Hepatocyte (in vitro differentiated cells): ENCODE results near the gene APEH. TPM values are rescaled to one million over a fixed set of nuclear protein-coding genes. Genes with fewer than 3 reads are reported as not detected.

Experiments used
- DNase-seq: peaks from one replicate; pipeline ENCODE4 v3.0.0-alpha.2; 2016; ENCODE audit warnings: low spot score
- H2AFZ ChIP-seq: fragments of 200-600 bp; sonication (generic); 2 replicates; pipeline ENCODE4 v1.6.0; 2016; ENCODE audit warnings: antibody characterized with exemption, mild to moderate bottlenecking
- H3K27ac ChIP-seq: fragments of 200-600 bp; sonication (generic); 2 replicates; pipeline ENCODE4 v1.5.1; 2016; ENCODE audit warnings: mild to moderate bottlenecking
- H3K27me3 ChIP-seq: fragments of 200-600 bp; sonication (generic); 2 replicates; pipeline ENCODE4 v1.6.1; 2016
- H3K36me3 ChIP-seq: fragments of 200-600 bp; sonication (generic); replicated peaks from 2 replicates; pipeline ENCODE4 v1.5.1; 2016; ENCODE audit warnings: low read depth; ENCODE audit not compliant: insufficient read depth
- H3K4me1 ChIP-seq: fragments of 200-600 bp; sonication (generic); 2 replicates; pipeline ENCODE4 v1.5.1; 2016; ENCODE audit warnings: mild to moderate bottlenecking, moderate library complexity; ENCODE audit not compliant: insufficient read depth
- H3K4me2 ChIP-seq: fragments of 200-600 bp; sonication (generic); 2 replicates; pipeline ENCODE4 v1.6.0; 2016
- H3K4me3 ChIP-seq: fragments of 200-600 bp; sonication (generic); 2 replicates; pipeline ENCODE4 v1.5.1; 2016; ENCODE audit warnings: mild to moderate bottlenecking
- H3K79me2 ChIP-seq: fragments of 200-600 bp; sonication (generic); 2 replicates; pipeline ENCODE4 v1.6.0; 2017; ENCODE audit warnings: mild to moderate bottlenecking
- H3K9me2 ChIP-seq: fragments of 200-600 bp; sonication (generic); replicated peaks from 2 replicates; pipeline ENCODE4 v1.6.0; 2017; ENCODE audit warnings: mild to moderate bottlenecking; ENCODE audit not compliant: insufficient read depth
- H3K9me3 ChIP-seq: fragments of 200-600 bp; sonication (generic); 2 replicates; pipeline ENCODE4 v1.5.1; 2016; ENCODE audit warnings: low read depth, mild to moderate bottlenecking
- H4K20me1 ChIP-seq: fragments of 200-600 bp; sonication (generic); 2 replicates; pipeline ENCODE4 v1.6.0; 2016; ENCODE audit warnings: mild to moderate bottlenecking; ENCODE audit not compliant: insufficient read depth, poor library complexity, severe bottlenecking
- EZH2 ChIP-seq: fragments of 200-600 bp; sonication (generic); IDR thresholded peaks from 2 replicates; pipeline ENCODE4 v1.6.1; 2016; ENCODE audit warnings: antibody characterized with exemption, mild to moderate bottlenecking, borderline replicate concordance
- EZH2phosphoT487 ChIP-seq: fragments of 200-600 bp; sonication (generic); IDR thresholded peaks from one replicate; pipeline ENCODE4 v1.6.1; 2018; ENCODE audit warnings: antibody characterized with exemption, mild to moderate bottlenecking, low read depth, moderate library complexity; ENCODE audit not compliant: unreplicated experiment, severe bottlenecking
- WGBS: methylation state at CpG from one replicate; pipeline ENCODE4 v1.1.6; 2016; ENCODE audit warnings: low lambda C conversion rate; ENCODE audit errors: missing lambda C conversion rate; 5-methylcytosine and 5-hydroxymethylcytosine counted together
- polyA plus RNA-seq: library from polyadenylated mRNA; unstranded; fragments of >200 nt; fragmentation: Nextera tagmentation; extraction: Ambion mirVana; gene quantifications from 2 replicates; pipeline ENCODE4 v1.2.1, GENCODE V29; 2016
- total RNA-seq: library from RNA; depleted of rRNA; stranded (reverse); fragments of >200 nt; gene quantifications from 2 replicates; pipeline ENCODE4 v1.2.3, GENCODE V29; 2014
- TF ChIP-seq, protein P1 (sequence below): fragments of 200-600 bp; sonication (generic); IDR thresholded peaks from 2 replicates; pipeline ENCODE4 v1.5.1; 2016; ENCODE audit warnings: antibody characterized with exemption, mild to moderate bottlenecking; ENCODE audit not compliant: poor library complexity

The APEH gene
- total and polyA plus RNA-seq, 2 experiments from 2014 or later = 120 to 148 TPM

DNA sequence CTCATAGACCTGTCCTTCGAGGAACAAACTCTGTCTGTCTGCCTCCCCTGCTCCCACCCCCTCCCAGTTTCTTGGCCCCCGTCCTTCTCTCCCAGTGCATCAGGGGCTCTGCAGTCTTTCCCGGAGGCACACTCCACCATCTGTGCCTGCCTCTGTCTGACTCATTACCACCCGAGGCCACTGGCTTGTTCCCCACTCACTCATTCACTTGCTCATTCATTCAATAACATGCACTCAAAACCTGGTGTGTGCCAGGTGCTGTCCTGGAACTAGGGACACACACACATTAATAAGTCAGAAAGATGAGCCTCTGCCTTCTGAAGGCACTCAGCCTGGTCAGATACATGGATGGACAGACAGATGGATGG is 32.9 kb downstream of the APEH start:
- Histone ChIP-seq H3K36me3 (no peaks in the 10 kb centered on the region), H3K9me3 (no peaks in the 10 kb centered on the region), H3K4me1 (no peaks in the 10 kb centered on the region), H3K9me2 (no peaks in the 10 kb centered on the region), H3K79me2 (no peaks in the 10 kb centered on the region), H4K20me1 (no peaks in the 10 kb centered on the region), H3K27ac (no peak overlapping the region), H3K4me3 (no peak overlapping the region), H3K4me2 (no peak overlapping the region), H2AFZ (no peak overlapping the region), H3K27me3 (no peaks in the 10 kb centered on the region)
- TF ChIP-seq, protein P1, sequence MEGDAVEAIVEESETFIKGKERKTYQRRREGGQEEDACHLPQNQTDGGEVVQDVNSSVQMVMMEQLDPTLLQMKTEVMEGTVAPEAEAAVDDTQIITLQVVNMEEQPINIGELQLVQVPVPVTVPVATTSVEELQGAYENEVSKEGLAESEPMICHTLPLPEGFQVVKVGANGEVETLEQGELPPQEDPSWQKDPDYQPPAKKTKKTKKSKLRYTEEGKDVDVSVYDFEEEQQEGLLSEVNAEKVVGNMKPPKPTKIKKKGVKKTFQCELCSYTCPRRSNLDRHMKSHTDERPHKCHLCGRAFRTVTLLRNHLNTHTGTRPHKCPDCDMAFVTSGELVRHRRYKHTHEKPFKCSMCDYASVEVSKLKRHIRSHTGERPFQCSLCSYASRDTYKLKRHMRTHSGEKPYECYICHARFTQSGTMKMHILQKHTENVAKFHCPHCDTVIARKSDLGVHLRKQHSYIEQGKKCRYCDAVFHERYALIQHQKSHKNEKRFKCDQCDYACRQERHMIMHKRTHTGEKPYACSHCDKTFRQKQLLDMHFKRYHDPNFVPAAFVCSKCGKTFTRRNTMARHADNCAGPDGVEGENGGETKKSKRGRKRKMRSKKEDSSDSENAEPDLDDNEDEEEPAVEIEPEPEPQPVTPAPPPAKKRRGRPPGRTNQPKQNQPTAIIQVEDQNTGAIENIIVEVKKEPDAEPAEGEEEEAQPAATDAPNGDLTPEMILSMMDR = no peak
- TF ChIP-seq EZH2 (no peak), EZH2phosphoT487 (no peak)
- no peak for DNase-seq
- 85% methylated on average over 4 of the region's 4 CpGs for WGBS

GRCh38 chr3:49709852-49710251 is 35.7 kb downstream of the APEH start:
- Histone ChIP-seq H3K4me2 (no peak overlapping the region), H3K4me3 (no peak overlapping the region), H3K79me2 (no peaks in the 10 kb centered on the region), H3K4me1 (no peaks in the 10 kb centered on the region), H3K9me3 (no peaks in the 10 kb centered on the region), H4K20me1 (no peaks in the 10 kb centered on the region), H3K36me3 (no peaks in the 10 kb centered on the region), H3K27me3 (no peaks in the 10 kb centered on the region), H2AFZ (no peak overlapping the region), H3K9me2 (no peaks in the 10 kb centered on the region), H3K27ac (no peak overlapping the region)
- DNase-seq = no peak
- TF ChIP-seq, protein P1 = no peak
- WGBS = 96% methylated on average over 8 of the region's 8 CpGs

- Histone ChIP-seq H3K4me1 (no peaks in the 10 kb centered on the region), H3K4me2 (no peak overlapping the region), H3K36me3 (no peaks in the 10 kb centered on the region), H3K27me3 (no peaks in the 10 kb centered on the region), H2AFZ (no peak overlapping the region), H3K79me2 (no peaks in the 10 kb centered on the region), H3K27ac (no peak overlapping the region), H3K9me2 (no peaks in the 10 kb centered on the region), H4K20me1 (no peaks in the 10 kb centered on the region), H3K9me3 (no peaks in the 10 kb centered on the region), H3K4me3 (no peak overlapping the region)
- TF ChIP-seq EZH2 = no peak
- TF ChIP-seq, protein P1 = no peak
- no peak for TF ChIP-seq EZH2phosphoT487
- DNase-seq = no peak
- WGBS = 97% methylated on average over 5 of the region's 5 CpGs
Observed at GRCh38 chr3:49711489-49711888, 37.3 kb downstream of the APEH start.

DNA sequence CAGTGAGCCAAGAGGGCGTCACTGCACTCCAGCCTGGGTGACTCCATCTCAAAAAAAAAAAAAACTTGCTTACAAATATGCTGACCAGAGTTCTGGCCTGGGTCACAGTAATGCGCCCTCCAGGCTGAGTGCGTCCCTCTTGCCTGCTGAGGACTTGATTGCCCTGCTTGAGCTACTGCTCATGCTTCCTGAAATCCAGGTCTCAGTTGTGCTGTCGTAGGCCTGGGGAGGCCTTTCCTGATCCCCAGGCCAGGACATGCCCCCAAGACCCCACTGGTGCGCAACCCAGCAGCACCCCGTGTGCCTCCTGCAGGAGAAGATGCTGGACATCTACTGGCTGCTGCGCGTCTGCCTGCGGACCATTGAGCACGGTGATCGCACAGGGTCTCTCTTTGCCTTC is 38.0 kb downstream of the APEH start:
- Histone ChIP-seq H3K4me2 (no peak overlapping the region), H3K4me3 (no peak overlapping the region), H4K20me1 (no peaks in the 10 kb centered on the region), H2AFZ (no peak overlapping the region), H3K36me3 (no peaks in the 10 kb centered on the region), H3K27ac (no peak overlapping the region), H3K27me3 (no peaks in the 10 kb centered on the region), H3K9me3 (no peaks in the 10 kb centered on the region), H3K4me1 (no peaks in the 10 kb centered on the region), H3K79me2 (no peaks in the 10 kb centered on the region), H3K9me2 (no peaks in the 10 kb centered on the region)
- TF ChIP-seq EZH2phosphoT487 = no peak
- TF ChIP-seq, protein P1 = no peak
- TF ChIP-seq EZH2 = no peak
- DNase-seq = no peak
- 93% methylated on average over 11 of the region's 11 CpGs for WGBS
